IPS DF 19.7 (cell line): ENCODE results near the gene GALK1.
"Not testable (repeated sequence)": the region's sequence is repeated elsewhere in the genome, so short reads cannot be mapped to it uniquely, and the experiment has no call there.

Experiments used
- DNase-seq: peaks from one replicate; pipeline ENCODE4 v3.0.0-alpha.2; 2013; ENCODE audit warnings: low read depth, low spot score

Gene GALK1

GRCh38 chr17:75765981-75766380, 989 bp upstream of the GALK1 start:
- no peak for DNase-seq

GRCh38 chr17:75764417-75764710, 628 bp downstream of the GALK1 start:
- no peak for DNase-seq

GRCh38 chr17:75763613-75764416, 1.2 kb downstream of the GALK1 start:
- no peak for DNase-seq

GRCh38 chr17:75763269-75763607, 1.8 kb downstream of the GALK1 start:
- no peak for DNase-seq

- DNase-seq: no peak
These were observed 2.3 kb downstream of the GALK1 start for GRCh38 chr17:75762513-75763268.

- not testable (repeated sequence) for DNase-seq
These were observed 4.9 kb downstream of the GALK1 start for GRCh38 chr17:75759978-75760640.

GRCh38 chr17:75759457-75759856, 5.5 kb downstream of the GALK1 start:
- no peak for DNase-seq

GRCh38 chr17:75758131-75758905, 6.7 kb downstream of the GALK1 start:
- no peak for DNase-seq

GRCh38 chr17:75757086-75757681, 7.8 kb downstream of the GALK1 start:
- no peak for DNase-seq

- no peak for DNase-seq
These were observed 8.4 kb downstream of the GALK1 start for GRCh38 chr17:75756451-75757085.

GRCh38 chr17:75755990-75756389, 9.0 kb downstream of the GALK1 start:
- no peak for DNase-seq

- DNase-seq: no peak
These were observed 9.6 kb downstream of the GALK1 start for GRCh38 chr17:75755205-75755901.

- no peak for DNase-seq
These were observed 10.4 kb downstream of the GALK1 start for GRCh38 chr17:75754378-75755204.

- DNase-seq: no peak
These were observed 11.2 kb downstream of the GALK1 start for GRCh38 chr17:75753514-75754377.

- no peak for DNase-seq
These were observed 12.0 kb downstream of the GALK1 start for GRCh38 chr17:75752802-75753513.

- DNase-seq: no peak
These were observed 12.6 kb downstream of the GALK1 start for GRCh38 chr17:75752405-75752709.

GRCh38 chr17:75751676-75752404, 13.2 kb downstream of the GALK1 start:
- DNase-seq: no peak
